Muscle of back (tissue), 11 donors: ENCODE results near the gene ELANE. TPM values are rescaled to one million over a fixed set of nuclear protein-coding genes. Genes with fewer than 3 reads are reported as not detected.
"Not testable (repeated sequence)": the region's sequence is repeated elsewhere in the genome, so short reads cannot be mapped to it uniquely, and the experiment has no call there.

Experiments
- DNase-seq, 3 donors: peaks; one replicate each; pipeline versions ENCODE4 v3.0.0 to v3.0.0-alpha.2; 2013
- polyA plus RNA-seq, 10 donors: library from polyadenylated mRNA; unstranded; fragments of 120-200 nt; gene quantifications; one replicate each; pipeline ENCODE4 v1.2.1, GENCODE V29; 2013; ENCODE audit not compliant: insufficient read length in 10 of 10

Gene ELANE
- polyA plus RNA-seq, 10 donors: 0.22 to 2.3 (median 0.60) TPM

DNA sequence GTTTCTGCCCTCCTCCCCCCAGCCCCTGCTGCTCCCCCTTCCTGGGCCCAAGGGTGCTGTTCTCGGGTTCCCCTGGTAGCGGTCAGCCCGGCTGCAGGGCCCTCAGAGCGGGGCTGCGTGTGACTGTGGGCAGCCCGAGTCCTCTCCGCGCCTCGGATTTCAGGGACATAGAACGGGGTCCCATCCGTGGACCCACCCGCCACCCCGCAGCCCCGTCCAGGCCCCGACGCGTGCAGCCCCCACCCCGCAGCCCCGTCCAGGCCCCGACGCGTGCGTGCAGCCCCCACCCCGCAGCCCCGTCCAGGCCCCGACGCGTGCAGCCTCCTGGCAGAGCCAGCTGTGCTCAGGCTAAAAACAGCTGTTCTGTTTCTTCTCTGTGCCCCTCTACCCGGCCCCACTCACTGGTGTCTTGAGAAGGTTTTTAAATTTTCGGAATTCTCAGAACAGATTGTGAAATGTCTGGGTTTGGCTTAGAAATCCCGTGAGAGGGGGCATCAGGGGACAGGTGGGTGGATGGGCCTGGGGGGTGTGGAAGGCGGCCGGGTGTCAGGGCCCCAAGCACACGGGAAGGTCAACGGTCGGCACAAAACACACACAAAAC is 16.8 kb upstream of the ELANE start:
- no peak for DNase-seq

DNA sequence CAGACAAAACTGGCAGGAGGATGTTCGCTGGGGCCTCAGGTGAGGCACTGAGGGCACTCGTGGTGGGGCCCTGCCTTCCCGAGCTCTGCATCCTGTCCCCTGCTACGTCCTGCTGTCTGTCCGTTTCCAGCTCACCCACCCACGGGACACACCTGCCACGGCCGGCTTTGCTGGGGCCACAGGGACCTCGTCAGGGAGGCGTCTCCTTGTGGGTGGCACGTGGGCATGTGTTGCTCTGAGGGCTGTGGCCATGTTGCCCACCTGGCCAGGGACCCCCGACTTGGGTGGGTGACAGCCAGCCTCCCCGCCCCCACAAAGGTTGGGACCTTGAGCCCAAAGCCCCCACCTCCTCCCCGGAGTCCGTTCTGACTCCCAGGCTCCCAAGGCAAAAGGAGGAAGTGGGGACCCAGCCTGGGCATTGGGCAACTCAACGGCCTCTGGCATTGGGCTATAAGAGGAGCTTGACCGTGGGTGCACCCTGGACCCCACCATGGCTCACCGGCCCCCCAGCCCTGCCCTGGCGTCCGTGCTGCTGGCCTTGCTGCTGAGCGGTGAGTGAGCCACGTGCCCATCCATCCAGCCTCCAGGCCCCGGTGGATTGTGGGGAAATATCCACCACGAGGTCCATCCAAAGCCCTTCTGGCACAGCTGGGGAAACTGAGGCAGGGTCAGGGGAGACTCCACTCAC is 11.4 kb upstream of the ELANE start, which contains the start of gene PRTN3:
PRTN3 (plus strand) TSS at position 481 of the 688 bp plus-strand sequence; CDS start at position 491, 10 bp downstream.
- DNase-seq: no peak

DNA sequence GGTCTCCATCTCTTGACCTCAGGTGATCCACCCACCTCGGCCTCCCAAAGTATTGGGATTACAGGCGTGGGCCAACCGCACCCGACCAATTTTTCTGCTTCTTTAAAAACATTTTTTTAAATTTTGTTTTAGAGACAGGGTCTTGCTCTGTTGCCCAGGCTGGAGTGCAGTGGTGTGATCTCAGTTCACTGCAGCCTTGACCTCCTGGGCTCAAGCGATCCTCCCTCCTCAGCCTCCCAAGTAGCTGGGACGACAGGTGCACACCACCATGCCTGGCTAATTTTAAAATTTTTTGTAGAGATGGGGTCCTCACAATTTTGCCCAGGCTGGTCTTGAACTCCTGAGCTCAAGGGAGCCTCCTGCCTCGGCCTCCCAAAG is 9.3 kb upstream of the ELANE start:
- DNase-seq: not testable (repeated sequence)

DNA sequence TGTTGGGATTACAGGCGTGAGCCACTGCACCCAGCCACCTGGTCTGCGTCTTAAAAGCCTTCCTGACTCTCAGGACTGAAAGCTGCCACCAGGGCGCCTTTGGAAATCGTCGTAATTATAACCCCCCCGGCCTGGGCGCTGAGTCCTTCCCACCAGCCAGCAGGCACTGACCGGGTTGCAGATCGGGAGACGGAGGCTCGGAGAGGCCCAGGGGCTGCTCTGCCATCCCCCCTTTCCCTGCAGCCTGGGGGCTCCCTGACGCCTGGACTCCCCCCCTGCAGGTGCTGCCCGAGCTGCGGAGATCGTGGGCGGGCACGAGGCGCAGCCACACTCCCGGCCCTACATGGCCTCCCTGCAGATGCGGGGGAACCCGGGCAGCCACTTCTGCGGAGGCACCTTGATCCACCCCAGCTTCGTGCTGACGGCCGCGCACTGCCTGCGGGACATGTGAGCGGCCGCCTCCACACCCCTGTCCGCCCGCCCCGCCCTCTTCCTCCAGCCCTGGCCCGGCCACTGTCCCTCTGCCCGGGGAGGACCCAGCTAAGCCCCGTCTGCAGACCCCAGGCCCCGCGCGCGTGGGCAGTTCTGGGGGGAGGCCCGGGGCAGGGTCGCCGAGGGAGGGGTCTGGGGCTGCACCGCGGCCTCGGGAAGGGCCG is 8.8 kb upstream of the ELANE start:
- no peak for DNase-seq

DNA sequence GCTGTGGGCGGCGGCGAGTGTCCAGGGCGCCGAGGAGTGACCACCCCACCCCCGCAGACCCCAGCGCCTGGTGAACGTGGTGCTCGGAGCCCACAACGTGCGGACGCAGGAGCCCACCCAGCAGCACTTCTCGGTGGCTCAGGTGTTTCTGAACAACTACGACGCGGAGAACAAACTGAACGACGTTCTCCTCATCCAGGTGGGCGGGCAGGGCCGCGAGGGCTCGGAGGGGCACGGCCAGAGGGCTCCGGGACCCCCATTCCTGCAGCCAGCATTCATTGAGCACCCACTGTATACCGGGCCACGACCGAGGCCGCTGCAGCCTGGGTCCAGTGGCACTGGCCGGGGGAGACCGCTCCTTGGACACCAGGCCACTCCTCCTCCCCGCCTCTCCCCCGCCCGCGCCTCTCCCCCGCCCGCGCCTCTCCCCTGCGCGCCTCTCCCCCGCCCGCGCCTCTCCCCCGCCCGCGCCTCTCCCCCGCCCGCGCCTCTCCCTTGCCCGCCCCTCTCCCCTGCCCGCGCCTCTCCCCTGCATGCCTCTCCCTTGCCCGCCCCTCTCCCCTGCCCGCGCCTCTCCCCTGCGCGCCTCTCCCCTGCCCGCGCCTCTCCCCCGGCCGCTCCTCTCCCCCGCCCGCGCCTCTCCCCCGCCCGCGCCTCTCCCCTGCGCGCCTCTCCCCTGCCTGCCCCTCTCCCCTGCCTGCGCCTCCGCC is 8.1 kb upstream of the ELANE start:
- DNase-seq: no peak

DNA sequence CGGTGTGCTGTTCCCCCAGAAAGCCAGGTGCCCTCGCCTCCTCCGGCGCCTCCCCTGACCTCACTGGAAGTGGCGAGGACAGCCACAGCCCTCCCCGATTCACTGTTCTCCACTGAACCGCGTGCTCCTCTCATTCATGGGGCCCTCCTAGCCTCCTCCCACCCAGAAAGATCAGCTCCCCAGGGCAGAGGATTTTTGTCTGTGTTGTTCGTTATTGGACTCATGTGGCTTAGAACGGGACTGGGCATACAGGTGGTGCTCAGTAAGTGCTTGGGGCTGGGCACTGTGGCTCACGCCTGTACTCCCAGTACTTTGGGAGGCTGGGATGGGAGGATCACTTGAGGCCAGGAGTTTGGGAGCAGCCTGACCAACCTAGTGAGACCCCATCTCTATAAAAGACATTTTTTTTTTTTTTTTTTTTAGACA is 7.5 kb upstream of the ELANE start:
- no peak for DNase-seq

DNA sequence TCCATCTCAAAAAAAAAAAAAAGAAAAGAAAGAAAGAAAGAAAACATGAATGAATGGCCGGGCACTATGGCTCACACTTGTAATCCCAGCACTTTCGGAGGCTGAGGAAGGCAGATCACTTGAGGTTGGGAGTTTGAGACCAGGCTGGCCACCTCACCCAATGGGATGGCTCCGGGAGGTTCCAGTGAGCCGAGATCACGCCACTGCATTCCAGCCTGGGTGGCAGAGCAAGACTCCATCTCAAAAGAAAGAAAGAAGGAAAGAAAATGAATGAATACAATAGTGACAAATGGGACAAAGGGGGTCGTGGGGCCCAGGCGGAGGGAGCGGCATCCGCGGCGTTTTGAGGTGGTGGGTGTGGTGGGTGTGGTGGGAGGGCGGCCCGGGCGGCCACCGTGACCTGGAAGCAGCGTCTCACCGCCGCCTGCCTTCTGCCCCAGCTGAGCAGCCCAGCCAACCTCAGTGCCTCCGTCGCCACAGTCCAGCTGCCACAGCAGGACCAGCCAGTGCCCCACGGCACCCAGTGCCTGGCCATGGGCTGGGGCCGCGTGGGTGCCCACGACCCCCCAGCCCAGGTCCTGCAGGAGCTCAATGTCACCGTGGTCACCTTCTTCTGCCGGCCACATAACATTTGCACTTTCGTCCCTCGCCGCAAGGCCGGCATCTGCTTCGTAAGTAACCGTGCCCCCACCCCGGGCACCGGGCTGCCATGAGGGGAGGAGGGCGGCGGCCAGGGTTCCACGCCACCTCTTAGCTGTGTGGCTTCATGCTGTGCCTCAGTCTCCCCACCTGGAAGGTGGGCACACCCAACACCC is 6.2 kb upstream of the ELANE start:
- no peak for DNase-seq

DNA sequence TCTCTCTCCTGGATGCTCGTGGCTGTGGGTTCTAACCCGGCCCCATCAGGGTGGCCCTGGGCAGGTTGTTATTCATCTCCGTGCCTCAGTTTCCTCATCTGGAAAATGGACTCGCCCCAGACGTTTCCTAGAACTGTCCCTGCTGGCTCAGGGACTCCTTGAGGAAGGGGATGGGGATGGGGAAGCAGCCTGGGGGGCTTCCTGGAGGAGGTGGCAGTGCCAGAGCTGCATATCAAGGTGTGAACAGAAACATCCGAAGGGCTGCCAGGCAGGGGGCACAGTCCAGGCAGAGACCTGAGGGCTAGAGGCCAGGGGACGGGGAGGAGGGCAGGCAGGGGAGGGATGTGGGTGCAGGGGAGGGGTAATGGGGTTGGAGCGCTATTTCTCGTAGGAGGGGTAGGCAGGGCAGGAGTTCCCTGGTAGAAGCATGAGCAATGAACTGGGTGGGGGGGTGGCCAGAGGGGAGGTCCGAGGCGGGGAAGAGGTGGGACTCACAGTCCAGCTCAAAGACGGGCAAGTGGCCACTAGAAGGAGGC is 3.6 kb upstream of the ELANE start:
- no peak for DNase-seq

DNA sequence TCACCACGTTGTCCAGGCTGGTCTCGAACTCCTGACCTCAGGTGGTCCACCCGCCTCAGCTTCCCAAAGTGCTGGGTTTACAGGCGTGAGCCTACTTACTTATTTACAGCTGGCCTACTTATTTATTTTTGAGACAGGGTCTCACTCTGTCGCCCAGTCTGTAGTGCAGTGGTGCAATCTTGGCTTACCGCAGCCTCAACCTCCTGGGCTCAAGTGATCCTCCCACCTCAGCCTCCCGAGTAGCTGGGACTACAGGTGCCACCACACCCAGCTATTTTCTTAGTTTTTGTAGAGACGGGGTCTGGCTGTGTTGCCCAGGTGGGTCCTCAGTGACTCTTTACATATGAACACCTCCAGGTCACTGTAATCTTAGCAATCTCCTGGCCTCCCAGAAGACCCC is 2.9 kb upstream of the ELANE start:
- not testable (repeated sequence) for DNase-seq

DNA sequence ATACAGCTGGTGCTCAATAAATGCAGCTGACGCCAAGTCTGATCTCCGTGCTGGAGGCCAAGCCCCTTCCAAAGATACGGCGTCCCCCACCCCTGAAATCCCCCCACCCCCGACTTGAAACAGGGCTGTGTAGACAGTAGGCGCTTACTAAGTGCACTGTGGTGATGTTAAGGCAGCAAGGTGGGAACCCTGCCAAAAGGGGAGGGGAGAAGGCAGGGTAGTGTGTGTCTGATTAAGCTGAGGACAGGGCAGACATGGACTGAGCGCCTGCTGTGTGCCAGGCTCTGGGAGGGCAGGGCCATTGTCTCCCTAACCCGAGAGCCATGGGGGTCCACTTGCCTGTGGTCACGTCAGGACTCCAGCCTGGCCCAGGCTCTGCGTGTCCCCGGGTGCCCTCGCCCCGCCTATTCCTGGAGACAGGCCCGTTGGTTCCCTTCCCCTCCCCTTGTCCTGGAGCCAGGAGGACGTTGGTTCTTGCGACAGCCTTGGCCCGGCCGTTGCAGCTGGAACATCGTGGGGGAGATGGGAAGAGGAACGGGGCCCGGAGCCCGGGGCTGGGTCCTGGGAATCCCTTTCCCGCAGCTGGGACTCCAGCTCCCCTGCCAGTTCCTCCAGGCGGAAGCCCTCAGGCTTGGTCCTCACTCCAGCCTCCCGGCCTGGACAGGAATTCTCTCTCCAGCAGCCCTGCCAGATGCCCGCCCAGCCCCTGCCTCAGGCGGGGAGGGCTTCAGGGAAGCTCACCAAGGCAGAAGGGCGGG is 1.7 kb upstream of the ELANE start:
- peak; percentile 57 to 92 (median 86) for DNase-seq

DNA sequence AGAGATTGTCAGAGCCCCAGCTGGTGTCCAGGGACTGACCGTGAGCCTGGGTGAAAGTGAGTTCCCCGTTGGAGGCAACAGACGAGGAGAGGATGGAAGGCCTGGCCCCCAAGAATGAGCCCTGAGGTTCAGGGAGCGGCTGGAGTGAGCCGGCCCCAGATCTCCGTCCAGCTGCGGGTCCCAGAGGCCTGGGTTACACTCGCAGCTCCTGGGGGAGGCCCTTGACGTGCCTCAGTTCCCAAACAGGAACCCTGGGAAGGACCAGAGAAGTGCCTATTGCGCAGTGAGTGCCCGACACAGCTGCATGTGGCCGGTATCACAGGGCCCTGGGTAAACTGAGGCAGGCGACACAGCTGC is 1.1 kb upstream of the ELANE start:
- no peak for DNase-seq

DNA sequence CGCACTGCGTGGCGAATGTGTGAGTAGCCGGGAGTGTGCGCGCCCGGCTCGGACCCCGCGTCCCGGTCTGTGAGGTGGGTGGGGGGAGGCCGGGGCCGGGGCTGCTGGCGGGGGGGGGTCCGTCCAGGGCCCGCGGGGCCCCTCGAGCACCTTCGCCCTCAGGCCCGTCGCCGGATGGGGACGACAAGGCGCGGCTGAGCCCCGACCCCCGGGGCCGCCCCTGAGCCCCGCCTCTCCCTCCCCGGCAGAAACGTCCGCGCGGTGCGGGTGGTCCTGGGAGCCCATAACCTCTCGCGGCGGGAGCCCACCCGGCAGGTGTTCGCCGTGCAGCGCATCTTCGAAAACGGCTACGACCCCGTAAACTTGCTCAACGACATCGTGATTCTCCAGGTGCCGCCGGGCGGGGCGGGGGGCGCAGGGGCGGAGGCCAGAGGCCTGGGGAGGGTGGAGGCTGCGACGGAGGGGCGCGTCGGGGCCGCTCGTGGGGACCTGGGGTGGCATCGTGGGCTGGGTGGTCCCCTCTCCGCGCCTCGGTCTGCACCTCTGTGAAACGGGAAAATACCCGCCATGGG is 997 bp downstream of the ELANE start:
- no peak for DNase-seq

DNA sequence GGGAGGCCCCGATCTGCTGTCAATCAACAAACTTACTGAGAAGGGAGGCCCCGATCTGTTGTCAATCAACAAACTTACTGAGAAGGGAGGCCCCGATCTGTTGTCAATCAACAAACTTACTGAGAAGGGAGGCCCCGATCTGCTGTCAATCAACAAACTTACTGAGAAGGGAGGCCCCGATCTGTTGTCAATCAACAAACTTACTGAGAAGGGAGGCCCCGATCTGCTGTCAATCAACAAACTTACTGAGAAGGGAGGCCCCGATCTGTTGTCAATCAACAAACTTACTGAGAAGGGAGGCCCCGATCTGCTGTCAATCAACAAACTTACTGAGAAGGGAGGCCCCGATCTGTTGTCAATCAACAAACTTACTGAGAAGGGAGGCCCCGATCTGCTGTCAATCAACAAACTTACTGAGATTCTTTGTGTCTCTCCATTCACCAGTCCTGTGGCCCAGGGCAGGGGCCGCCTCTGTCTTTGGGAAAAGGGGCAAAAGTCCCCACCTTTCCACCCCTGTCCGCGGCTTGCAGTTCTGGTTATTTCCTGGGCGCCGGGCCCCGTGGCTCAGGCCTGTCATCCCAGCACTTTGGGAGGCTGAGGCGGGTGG is 1.6 kb downstream of the ELANE start:
- not testable (repeated sequence) for DNase-seq

DNA sequence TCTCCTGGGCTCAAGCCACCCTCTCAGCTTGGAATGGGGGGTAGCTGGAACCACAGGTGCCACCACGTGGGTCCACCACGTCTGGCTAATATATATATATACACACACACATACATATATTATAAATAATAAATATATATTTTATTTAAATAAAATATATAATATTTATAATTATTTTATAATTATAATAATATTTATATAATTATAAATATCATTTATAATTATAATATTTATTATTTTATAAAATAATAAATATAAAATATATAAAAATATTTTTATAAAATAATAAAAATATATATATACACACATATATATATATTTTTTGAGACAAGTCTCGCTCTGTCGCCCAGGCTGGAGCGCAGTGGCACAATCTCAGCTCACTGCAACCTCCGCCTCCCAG is 2.4 kb downstream of the ELANE start:
- no peak for DNase-seq

DNA sequence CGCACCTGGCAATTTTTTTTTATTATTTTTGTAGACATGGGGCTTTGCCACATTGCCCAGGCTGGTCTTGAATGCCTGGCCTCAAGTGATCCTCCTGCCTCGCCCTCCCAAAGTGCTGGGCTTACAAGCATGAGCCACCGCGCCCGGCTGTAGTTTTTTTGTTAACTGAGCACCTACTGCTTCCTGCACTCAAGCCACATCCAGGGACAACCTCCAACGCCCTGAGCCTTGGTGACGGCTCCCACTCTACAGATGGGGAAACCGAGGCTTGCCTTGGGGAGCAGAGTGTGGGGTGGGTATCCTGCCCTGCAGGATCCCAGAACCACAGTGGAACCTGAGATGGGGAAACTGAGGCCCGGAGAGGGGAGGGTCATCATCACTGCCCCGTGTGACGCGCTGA is 3.0 kb downstream of the ELANE start:
- no peak for DNase-seq

DNA sequence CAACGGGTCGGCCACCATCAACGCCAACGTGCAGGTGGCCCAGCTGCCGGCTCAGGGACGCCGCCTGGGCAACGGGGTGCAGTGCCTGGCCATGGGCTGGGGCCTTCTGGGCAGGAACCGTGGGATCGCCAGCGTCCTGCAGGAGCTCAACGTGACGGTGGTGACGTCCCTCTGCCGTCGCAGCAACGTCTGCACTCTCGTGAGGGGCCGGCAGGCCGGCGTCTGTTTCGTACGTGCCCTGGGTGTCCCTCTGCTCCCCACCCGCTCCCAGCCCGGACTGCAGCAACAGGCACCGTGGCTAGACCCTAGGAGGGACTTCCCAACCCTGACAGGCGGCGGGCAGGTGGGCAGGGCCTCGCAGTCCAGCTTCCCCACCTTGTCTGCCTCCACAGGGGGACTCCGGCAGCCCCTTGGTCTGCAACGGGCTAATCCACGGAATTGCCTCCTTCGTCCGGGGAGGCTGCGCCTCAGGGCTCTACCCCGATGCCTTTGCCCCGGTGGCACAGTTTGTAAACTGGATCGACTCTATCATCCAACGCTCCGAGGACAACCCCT is 3.5 kb downstream of the ELANE start:
- DNase-seq: no peak

DNA sequence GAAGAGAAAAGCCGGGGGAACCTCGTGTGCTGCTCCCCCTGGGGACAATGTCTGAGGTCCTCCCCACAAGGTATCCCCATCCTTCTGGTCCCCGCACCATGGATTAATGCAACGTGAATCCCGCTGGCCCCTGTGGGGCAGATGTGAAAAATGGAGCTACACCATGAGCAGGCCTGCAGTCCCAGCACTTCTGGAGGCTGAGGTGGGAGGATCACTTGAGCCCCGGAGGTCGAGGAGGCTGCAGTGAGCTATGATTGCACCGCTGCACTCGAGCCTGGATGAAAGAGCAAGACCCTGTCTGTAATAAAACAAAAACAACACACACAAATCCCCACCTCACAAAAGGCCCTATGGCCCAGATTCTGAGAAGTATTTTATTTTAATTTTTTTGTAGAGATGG is 6.2 kb downstream of the ELANE start:
- no peak for DNase-seq

DNA sequence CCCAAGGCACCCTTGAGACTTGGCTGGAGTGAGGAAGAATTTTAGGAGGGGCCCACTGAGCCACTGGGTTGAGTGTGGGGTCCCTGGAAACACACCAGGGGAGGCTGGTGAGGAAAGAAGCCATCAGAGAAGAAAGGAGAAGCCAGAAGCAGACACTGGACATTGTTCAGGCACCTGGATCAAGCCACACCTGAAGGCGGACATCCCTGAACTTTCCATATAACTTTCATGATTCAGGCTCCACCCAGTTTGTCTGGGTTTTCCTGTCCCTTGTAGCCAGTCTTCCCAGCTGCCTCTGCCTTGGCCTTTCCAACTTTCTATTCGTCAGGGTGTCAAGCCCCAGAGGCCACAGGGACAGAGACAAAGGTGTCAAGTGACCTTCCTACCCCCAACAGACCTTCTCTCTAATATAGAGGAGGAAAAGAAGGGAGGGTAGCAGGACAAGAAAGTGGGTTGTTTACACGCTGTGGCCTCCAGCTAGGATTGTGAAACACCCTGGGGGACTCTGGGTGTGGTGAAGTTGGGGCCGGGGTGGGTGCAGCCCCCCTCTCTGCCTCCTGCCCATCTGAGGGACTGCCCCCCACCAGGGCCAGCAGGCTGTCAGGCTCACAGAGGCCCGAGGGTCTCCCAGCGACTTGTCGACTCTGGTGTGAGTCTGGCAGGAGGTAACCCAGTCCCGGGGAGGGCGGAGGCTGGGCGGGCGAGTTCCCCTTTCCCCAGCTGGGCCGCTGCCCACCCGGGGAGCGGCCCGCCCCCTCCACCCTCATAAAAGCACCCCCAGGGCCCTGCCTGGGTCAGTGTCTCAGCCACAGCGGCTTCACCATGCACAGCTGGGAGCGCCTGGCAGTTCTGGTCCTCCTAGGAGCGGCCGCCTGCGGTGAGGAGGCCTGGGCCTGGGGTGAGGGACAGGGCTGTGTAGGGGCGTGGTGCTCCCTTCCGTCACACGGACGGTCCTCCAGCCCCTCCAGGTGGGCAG is 7.1 kb downstream of the ELANE start, which contains the start of gene CFD:
CFD (plus strand) TSS at position 797 of the 976 bp plus-strand sequence; CDS start at position 823, 26 bp downstream.
- peak in 1 of 3 donors; percentile 48 for DNase-seq
